COR-L47 (cell line): Measurements from ENCODE around the gene PUS7.
A peak's percentile ranks its signal among the peaks of the same experiment; 100 is the strongest.
"Not testable (repeated sequence)": the region's sequence is repeated elsewhere in the genome, so short reads cannot be mapped to it uniquely, and the experiment has no call there.

Source experiments
- DNase-seq: peaks from one replicate; lab custom pipeline; 2025; lab: John Stamatoyannopoulos, UW

PUS7 gene, protein sequence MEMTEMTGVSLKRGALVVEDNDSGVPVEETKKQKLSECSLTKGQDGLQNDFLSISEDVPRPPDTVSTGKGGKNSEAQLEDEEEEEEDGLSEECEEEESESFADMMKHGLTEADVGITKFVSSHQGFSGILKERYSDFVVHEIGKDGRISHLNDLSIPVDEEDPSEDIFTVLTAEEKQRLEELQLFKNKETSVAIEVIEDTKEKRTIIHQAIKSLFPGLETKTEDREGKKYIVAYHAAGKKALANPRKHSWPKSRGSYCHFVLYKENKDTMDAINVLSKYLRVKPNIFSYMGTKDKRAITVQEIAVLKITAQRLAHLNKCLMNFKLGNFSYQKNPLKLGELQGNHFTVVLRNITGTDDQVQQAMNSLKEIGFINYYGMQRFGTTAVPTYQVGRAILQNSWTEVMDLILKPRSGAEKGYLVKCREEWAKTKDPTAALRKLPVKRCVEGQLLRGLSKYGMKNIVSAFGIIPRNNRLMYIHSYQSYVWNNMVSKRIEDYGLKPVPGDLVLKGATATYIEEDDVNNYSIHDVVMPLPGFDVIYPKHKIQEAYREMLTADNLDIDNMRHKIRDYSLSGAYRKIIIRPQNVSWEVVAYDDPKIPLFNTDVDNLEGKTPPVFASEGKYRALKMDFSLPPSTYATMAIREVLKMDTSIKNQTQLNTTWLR

DNA sequence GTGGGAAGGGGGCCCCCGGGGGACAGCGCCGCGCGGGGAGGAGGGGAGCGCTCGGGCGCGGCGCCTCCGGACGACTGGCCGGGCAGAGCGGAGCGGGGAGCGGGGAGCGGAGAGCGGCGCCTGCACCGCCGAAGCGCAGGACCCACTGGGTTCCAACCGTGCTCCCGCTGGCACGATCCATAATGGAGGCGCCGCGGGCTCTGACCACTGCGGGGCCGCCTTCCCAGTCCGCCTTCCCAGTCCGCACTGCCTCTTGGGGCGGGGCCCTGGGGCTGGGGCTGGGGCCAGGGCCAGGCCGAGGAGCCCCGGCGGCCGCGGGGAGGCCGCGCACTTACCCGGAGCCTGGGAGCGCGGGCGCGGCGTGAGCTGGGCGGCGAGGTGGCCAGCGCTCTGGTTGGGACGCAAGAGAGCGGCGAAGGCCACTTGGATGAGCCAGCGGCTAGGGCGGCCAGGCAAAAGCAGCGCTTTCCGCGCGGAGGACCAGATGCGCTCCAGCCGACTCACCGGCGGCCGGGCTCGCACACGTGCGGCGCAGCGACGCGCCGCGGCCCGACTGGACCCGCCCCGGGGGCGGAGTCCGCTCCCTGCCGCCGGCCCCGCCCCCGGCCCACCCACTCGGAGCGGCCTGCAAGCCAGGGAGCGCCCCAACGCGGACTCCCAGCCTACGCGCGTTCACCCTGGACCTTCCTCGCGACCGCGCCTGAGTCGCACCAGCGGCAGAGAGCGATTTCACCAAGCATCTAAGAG, at the start of gene PUS7:
TSS of gene PUS7 (minus strand) at position 555 of the 747 bp plus-strand sequence. CDS start 13,759 bp downstream, outside the sequence.
- DNase-seq = peak; percentile 89

DNA sequence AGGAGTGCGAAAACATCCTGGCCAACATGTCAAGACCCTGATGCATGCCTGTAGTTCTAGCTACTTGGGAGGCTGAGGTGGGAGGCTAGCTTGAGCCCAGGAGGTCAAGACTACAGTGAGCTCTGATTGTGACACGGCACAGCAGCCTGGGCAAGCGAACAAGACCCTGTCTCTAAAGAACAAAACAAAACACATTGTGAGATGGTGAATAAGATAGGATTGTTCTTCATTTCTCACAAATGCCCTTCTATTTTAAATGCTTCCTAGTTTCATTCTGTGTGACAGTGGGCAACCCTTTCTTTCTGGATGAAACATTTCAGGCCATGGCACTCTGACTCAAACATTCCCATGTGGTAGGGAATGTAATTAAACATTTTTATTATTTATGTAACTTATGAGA, 45.8 kb upstream of the PUS7 start:
- DNase-seq = no peak

DNA sequence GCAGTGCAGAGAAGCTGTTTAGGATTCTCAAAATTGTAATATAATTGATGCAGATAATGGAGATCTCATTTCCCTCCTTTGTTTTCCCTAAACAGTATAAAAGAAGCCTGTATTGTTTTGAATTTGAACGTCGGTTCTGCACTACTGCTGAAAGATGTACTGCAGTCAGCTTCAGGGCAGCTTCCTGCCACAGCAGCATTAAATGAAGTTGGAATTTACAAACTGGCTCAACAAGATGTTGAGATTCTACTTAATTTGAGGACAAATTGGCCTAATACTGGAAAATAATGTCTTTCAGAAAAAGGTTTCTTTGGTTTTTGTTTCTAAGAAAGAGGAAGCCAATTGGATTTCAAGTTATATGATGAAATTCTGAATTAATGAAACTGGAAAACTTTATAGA, 45.0 kb upstream of the PUS7 start:
- DNase-seq = no peak

DNA sequence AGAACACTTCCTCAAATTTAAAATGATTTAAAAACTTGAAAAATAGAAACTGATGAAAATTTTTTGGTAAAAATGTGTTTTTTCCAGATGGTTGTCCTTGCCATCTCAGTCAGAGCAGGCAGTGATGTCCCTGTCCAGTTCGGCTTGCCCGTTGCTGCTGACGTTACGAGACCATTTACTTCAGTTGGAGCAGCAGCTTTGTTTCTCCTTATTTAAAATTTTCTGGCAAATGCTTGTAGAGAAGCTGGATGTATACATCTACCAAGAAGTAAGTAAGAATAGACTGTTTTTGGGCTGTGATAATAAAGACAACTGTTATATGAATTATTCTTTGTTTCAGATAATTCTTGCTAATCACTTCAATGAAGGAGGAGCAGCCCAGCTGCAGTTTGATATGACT, 43.1 kb upstream of the PUS7 start:
- no peak for DNase-seq

DNA sequence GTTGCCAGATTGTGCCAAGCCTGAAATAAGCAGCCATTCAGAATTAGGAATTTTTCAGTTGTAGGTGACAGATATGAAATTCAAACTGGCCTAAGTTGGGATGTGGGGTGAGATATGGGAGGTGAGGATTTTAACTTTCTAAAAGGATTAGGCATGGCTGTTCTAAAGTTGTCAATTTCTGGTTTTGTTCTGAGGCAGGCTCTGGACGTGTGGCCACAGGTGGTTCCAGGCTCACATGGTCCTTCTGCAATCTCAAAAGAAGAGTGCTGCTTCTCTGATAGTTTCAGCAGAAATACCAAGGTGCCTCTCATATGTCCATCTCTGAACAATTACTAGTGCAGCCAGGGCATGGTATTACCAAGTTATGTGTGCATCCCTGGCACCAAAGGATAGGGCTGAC, 37.9 kb upstream of the PUS7 start:
- DNase-seq = no peak

DNA sequence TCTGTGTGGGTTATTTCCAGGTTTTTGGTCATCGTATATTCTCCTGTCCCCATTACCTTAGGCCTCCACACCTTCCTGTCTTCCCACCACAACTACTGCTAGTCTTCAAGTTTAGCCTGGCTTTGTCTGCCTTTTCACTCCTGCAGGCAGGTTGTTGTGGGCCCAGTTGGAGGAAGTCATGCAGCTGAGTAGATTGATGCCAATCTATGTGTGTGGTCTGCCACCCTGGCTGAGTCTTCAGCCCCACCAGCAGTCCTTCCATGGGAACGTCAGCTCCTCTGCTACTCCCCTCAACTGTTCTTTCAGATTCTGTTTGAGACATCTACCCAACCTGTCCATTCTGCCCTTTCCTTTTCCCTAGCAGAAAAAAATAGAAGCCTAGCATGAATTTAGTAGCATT, 16.3 kb upstream of the PUS7 start:
- no peak for DNase-seq

DNA sequence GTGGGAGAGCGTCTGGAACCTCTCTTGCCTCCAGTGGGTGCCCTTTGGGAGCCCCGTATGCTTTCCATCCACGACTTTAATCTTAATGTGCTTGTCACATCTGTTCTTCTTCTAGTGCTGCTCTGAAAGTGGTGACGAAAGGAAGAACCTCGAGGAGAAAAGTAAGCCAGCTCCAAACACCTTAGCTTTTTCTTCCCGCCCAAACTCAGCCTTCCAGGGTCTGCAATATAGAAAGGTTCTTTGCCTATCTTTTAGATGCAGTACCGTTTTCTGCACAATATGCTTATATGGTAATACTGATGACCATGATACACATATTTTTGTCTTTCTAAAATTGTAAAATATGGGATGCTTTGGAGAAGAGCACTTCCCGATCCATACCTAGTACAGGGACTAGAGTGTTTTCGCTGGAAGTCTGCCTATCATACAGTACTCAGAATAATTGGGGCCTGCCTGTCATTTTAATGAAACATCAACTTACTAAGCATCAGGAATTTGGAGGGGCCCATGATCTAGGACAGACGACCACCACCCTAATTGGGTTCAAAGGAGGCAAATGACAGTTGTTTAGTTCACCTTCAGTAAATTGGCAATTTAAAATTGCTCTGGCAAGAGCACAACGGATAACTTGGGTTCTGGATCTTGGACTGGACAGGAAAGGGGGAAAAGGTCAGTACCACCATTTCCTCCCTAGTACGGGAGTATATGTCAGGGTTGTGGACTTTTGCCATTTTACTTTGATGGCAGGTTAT, 10.8 kb upstream of the PUS7 start:
- DNase-seq = no peak

DNA sequence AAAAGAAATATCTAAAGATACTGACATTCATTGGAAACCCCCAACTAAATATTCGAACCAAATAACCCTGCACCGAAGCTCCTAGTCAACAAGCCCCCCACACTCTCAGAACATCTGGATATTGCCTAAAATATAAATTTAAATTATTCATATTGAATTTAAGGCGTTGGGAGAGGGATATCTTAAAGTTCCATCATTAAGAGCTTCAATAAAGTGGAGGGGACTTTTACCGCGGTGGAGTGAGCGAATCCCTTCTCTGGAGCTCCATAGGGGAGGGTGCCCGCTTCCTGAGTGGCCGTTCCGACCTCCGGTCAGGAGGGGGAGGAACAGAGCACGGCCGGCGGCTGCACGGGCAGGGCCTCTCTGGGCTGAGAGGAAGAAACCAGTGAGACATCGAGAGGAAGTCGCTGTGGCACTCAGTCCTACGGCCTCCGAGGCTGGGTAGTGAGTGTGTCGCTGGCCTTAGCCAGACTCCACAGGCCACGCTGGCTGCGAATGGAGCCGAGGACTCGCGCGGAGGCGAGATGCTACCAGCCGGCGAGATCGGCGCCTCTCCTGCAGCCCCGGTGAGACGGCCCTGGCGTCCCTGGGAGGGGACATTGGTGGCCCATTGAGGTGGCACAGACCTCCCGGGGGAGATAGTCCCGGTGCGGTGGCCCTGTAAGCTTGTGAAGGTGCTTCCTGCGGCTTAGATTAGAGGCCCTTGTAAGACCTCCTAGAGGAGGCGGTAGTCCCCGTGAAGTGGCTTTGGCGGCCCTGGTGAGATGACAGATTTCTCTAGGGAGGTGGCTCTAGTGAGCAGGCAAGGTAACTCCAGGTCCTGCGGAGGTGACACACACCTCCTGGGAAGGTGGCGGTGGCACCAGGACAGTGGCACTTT, 10.0 kb upstream of the PUS7 start, which contains the start of gene RINT1:
TSS of gene RINT1 (plus strand) at position 410 of the 880 bp plus-strand sequence. CDS start at position 525, 115 bp downstream.
- DNase-seq = peak; percentile 89

DNA sequence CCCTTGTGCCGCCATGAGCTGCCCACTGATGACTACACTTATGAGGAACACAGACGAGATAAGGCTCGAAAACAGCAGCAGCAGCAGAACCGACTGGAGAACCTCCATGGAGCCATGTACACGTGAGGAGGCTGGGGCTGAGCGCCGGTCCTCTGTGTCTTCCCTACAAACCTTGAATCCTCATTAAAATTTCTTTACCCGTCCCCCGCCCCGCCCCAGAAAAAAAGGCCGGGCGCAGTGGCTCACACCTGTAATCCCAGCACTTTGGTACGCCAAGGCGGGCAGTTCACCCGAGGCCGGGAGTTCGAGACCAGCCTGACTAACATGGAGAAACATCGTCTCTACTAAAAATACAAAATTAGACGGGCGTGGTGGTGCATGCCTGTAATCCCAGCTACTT, 8.5 kb upstream of the PUS7 start:
- no peak for DNase-seq

DNA sequence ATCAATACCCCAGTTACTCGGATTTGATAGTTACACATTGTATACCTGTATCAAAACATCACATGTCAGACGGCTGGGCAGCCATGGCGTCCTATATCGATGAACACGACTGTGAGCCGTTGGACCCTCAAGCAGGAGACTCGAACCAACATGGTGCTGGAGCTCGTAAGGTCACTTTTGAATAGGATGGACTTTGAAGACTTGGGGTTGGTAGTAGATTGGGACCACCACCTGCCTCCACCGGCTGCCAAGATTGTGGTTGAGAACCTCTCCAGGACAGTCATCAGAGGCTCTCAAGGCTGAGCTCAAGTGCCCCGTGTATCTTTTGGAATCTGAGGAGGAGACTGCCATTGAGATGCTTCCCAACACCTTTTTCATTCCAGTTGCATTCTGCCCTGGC, 8.1 kb upstream of the PUS7 start:
- DNase-seq = no peak

DNA sequence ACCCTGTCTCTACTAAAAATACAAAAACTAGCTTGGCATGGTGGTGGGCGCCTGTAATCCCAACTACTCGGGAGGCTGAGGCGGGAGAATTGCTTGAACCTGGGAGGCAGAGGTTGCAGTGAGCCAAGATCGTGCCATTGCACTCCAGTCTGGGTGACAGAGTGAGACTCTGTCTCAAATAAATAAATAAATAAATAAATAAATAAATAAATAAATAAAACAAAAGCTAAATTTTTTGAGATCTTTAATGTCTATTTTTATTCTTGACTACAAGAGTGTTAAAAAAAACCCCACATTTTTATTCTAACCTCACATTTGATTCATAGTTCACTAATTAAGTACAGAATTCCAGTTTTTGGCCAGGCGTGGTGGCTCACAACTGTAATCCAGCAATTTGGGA, 5.7 kb upstream of the PUS7 start:
- DNase-seq = not testable (repeated sequence)

DNA sequence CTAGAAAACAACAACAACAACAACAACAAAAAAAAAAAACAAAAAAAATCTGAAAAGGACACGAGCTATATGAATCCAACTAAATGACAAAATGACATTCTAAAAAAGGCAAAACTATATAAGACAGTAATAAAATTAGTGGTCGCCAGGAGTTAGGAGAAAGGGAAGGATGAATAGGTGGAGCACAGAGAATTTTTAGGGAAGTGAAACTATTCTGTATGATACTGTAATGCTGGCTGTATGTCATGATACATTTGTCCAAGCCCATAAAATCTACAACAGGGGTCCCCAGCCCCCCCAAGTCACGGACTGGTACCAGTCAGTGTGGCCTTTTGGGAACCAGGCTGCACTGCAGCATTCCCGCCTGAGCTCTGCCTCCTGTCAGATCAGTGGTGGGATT, 2.8 kb upstream of the PUS7 start:
- no peak for DNase-seq

DNA sequence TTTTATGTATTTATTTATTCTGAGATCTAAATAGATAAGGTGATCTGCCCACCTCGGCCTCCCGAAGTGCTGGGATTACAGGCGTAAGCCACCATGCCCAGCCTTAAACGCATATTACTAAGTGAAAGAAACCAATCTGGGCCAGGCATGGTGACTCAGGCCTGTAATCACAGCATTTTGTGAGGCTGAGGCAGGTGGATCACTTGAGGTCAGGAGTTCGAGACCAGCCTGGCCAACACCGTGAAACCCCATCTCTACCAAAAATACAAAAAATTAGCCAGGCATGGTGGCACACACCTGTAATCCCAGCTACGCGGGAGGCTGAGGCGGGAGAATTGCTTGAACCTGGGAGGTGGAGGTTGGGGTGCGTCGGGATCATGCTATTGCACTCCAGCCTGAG, 2.4 kb upstream of the PUS7 start:
- not testable (repeated sequence) for DNase-seq

DNA sequence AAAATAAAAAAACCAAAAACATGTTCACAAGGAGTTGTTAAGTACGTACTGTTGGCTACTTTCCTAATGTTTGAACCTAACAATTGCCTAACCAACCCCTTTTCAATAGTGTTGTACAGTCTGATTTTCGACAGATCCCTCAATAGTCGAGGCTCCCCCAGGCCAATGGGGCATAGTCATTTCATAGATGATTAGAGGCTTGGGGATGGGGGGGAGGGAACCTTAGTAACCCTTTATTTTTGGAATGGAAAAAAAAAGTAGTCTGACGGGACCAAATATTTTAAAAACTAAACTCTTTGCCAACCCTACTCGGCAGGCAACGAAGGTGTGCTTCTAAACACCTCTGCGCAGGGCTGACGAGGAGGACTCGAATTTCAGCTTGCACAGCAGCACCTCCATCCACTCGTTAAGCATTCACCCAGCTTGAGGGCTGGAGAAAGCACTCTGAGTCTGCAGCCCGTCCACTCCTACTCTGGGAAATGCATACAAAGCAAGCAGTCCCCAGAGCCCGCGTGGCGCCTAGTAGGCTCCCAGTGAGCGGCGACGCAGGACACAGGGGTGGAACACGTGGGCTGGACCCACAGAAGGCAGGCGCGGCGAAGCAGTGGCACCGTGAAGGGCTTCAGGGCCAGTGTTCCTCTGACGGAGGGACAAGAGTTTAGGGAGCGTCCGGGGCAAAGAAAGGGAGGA, 899 bp downstream of the PUS7 start:
- peak; percentile 62 for DNase-seq

DNA sequence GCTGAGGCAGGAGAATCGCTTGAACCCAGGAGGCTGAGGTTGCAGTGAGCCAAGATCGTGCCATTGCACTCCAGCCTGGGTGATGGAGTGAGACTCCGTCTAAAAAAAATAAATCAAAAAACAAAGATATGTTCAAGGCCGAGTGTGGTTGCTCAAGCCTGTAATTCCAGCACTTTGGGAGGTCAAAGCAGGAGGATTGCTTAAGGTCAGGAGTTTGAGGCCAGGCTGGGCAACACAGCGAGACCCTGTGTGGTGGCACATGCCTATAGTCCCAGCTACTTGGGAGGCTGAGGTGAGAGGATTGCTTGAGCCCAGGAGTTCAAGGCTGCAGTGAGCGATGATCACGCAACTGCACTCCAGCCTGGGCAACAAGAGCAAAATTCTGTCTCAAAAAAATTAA, 1.5 kb downstream of the PUS7 start:
- DNase-seq = not testable (repeated sequence)

DNA sequence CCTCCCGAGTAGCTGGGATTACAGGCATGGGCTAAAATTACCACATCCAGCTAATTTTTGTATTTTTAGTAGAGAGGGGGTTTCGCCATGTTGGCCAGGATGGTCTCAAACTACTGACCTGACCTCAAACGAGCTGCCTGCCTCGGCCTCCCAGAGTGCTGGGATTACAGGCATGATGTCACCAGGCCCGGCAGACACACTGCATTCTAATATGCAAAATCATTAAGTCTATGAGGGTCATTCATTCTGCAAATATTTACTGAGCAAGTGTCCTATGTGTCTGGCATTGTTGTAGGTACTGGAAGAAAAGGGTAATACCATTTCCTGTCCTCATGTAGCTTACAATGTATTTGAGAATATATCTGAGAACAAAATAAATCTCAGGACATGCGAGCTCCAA, 2.7 kb downstream of the PUS7 start:
- DNase-seq = no peak

DNA sequence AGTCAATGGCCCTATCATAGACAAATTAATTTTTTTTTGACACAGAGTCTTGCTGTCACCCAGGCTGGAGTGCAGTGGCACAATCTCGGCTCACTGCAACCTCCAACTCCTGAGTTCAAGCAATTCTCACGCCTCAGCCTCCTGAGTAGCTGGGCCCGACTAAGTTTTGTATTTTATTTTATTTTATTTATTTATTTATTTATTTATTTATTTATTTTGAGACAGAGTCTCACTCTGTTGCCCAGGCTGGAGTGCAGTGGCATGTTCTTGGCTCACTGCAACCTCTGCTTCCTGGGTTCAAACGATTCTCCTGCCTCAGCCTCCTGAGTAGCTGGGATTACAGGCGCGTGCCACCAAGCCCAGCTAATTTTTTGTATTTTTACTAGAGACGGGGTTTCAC, 6.5 kb downstream of the PUS7 start:
- DNase-seq = not testable (repeated sequence)

DNA sequence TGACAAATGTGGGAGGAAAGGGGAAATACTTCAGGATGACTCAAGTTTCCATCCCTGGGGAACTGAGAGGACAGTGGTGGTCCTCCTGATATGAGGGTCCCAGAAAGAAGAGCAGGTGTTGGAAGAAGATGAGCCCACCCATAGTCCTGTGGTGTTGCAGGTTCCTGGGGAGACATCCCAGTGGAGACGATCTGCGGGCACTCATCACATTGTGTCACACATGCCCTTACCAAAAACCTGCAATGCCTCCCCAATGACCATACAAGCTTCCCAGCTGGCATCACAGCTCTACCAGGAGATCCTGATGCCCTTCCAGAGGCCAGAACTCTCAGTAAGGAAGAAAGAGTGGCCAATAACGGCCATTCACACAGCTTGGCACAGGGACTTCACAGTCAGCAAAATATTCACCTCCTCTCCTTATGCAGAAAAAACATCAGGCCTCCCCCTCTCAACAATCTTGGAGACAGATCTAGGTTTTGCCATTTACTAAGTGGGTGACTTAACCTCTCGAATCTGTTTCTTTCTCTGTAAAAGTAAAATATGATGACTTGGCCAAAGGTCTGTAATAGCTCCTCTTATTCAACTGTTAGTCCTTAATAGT, 9.0 kb downstream of the PUS7 start:
- no peak for DNase-seq

DNA sequence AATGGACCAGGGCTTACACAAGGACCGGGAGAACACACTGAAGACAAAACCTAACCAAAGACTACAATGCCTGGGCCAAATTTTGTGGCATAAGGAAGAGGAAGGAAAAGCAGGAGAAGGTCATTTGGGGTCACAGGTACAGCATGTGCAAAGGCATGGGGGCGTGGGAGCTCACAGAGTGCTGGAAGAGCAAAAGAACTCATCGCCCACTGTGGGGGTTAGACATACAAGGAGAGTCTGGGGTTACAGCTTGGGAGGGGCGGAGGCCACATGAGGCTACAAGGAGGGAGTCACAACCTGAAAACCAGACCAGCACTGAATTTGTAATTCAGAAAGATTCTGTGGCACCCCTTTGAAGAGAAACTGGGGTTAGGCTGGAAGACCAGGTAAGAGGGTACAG, 9.7 kb downstream of the PUS7 start:
- DNase-seq = no peak

DNA sequence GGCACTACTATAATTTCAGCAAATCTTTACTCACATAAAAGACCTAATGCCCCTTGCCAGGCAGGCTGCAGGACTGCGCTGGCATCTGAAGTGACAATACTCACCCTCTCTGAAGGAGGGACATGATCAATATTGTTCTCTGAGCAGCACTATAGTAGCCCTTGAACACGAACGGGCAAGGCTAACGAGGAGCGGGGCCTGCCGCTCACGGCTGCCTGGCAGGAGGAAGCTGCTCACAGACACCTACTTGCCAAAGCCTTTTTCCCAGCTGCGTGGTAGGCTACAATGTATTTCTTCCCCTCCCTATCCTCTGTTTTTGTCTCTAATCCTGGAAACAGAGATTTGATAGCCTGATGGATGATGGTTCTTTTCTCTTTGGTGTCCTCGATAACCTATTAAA, 19.9 kb downstream of the PUS7 start:
- no peak for DNase-seq
